Peyer's patch (tissue), 4 donors: ENCODE results near the gene TXNRD2.

ENCODE experiments used
- CTCF ChIP-seq, 6 experiments: fragments of 450-650 bp in 4 of 6; fragments of 200-600 bp in 2 of 6; sonication (generic) in 1 of 6; IDR thresholded peaks; one replicate each; pipeline ENCODE4 v1.5.1; 2017 to 2019; ENCODE audit warnings: antibody characterized with exemption in 6 of 6, mild to moderate bottlenecking in 3 of 6, moderate library complexity in 1 of 6
- POLR2A ChIP-seq, 2 donors: fragments of 450-650 bp; IDR thresholded peaks; one replicate each; pipeline ENCODE4 v1.5.1; 2017; ENCODE audit warnings: antibody characterized with exemption in 2 of 2, mild to moderate bottlenecking in 2 of 2, moderate library complexity in 2 of 2

GRCh38 chr22:19970031-19970478, 28.4 kb upstream of the TXNRD2 start:
- TF ChIP-seq CTCF (IDR thresholded peaks at IDR 0.05) (no peak), POLR2A (IDR thresholded peaks at IDR 0.05) (no peak)
